GM10266 (cell line): Measurements from ENCODE around the gene ZNF436.

ENCODE experiments used
- DNase-seq: peaks from one replicate; pipeline ENCODE4 v3.0.0; 2012; ENCODE audit errors: extremely low spot score
- TF ChIP-seq, protein P1 (sequence below): IDR thresholded peaks from 2 replicates; pipeline ENCODE4 v1.5.1; 2012; ENCODE audit warnings: mild to moderate bottlenecking, low read depth; ENCODE audit not compliant: control insufficient read depth, insufficient read depth; ENCODE audit errors: missing control alignments

ZNF436 gene

GRCh38 chr1:23370330-23370708 is 683 bp upstream of the ZNF436 start:
- TF ChIP-seq, protein P1, sequence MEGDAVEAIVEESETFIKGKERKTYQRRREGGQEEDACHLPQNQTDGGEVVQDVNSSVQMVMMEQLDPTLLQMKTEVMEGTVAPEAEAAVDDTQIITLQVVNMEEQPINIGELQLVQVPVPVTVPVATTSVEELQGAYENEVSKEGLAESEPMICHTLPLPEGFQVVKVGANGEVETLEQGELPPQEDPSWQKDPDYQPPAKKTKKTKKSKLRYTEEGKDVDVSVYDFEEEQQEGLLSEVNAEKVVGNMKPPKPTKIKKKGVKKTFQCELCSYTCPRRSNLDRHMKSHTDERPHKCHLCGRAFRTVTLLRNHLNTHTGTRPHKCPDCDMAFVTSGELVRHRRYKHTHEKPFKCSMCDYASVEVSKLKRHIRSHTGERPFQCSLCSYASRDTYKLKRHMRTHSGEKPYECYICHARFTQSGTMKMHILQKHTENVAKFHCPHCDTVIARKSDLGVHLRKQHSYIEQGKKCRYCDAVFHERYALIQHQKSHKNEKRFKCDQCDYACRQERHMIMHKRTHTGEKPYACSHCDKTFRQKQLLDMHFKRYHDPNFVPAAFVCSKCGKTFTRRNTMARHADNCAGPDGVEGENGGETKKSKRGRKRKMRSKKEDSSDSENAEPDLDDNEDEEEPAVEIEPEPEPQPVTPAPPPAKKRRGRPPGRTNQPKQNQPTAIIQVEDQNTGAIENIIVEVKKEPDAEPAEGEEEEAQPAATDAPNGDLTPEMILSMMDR, result no peak
- no peak for DNase-seq

GRCh38 chr1:23368562-23369334 is 888 bp downstream of the ZNF436 start:
- TF ChIP-seq, protein P1, result peak; percentile 44
- peak; percentile 86 for DNase-seq

GRCh38 chr1:23367791-23368561 is 1.7 kb downstream of the ZNF436 start:
- peak; percentile 97 for DNase-seq
- TF ChIP-seq, protein P1, result no peak

DNA sequence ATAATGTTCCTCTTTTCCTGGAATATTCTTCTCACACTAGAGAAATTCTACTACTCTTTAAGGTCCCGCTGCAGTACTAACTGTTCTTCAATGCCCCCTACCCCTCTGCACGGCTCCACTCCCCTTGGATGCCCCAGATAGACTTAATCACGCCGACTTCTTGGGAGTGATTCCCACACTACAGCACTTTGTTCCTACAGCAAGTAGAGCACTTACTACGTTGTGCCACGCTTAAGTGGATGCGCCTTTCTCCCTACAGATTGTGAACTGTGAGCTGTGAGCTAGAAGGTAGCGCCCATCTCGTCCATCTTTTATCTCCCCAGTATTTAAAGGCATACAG is 2.2 kb downstream of the ZNF436 start:
- DNase-seq, result no peak
- TF ChIP-seq, protein P1, result no peak

DNA sequence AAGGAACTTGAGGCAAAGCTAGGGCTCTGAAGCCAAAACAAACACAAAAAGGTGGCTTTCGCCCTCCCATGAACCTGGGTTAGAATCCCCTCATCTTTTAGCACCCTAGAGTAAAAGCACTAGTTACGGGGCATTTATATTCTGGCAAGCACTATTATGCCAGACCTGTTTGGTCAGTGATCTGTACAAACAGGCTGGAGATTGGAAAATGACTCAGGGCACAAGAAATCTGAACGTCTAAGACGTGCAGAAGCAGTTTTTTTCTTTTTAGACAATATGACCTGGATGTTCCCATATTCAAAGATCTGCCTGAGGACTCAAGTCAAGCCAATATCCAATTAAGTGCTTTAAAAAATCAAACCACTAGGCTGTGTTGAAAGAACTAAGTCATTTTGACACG is 3.0 kb downstream of the ZNF436 start:
- TF ChIP-seq, protein P1, result no peak
- DNase-seq, result no peak

GRCh38 chr1:23366146-23366545 is 3.5 kb downstream of the ZNF436 start:
- TF ChIP-seq, protein P1, result no peak
- DNase-seq, result no peak

DNA sequence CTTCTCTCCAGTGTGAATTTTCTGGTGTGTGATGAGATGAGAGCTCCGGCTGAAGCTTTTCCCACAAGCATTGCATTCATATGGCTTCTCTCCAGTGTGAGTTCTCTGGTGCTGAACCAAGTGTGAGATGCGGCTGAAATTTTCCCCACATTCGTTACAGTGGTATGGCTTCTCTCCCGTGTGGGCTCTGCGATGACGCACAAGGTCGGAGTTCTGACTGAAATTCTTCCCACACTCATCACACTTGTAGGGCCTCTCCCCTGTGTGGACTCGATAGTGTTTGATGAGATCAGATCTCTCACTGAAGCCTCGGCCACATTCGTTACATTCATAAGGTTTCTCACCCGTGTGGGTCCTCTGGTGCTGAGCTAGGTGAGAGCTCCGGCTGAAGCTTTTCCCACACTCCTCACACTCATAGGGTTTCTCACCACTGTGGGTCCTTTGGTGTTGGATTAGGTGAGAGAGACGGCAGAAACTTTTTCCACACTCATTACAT is 7.4 kb downstream of the ZNF436 start:
- no peak for DNase-seq
- TF ChIP-seq, protein P1, result no peak
